HFFc6 (cell line): ENCODE results near the gene SLC2A13. TPM values are rescaled to one million over a fixed set of nuclear protein-coding genes. Genes with fewer than 3 reads are reported as not detected.
A peak's percentile ranks its signal among the peaks of the same experiment; 100 is the strongest.

Experiments used
- DNase-seq: peaks from one replicate; pipeline ENCODE4 v3.0.0-alpha.2; 2018
- H3K27ac Mint-ChIP-seq: 2 replicates; pipeline ENCODE4 v1.8.0; 2020; ENCODE audit warnings: mild to moderate bottlenecking, mixed read lengths
- H3K27me3 Mint-ChIP-seq: 2 replicates; pipeline ENCODE4 v1.8.0; 2021; ENCODE audit warnings: mild to moderate bottlenecking, moderate library complexity, mixed read lengths; ENCODE audit not compliant: insufficient read depth
- H3K36me3 Mint-ChIP-seq: 2 replicates; pipeline ENCODE4 v1.8.0; 2021; ENCODE audit warnings: low read depth, mixed read lengths
- H3K4me1 Mint-ChIP-seq: 2 replicates; pipeline ENCODE4 v1.8.0; 2020; ENCODE audit warnings: low read depth, mixed read lengths
- H3K4me3 Mint-ChIP-seq: 2 replicates; pipeline ENCODE4 v1.8.0; 2020; ENCODE audit warnings: mild to moderate bottlenecking, moderate library complexity, mixed read lengths
- H3K9me3 Mint-ChIP-seq: 2 replicates; pipeline ENCODE4 v1.8.0; 2020; ENCODE audit warnings: mild to moderate bottlenecking, mixed read lengths
- total RNA-seq, 6 experiments: library from RNA; stranded (reverse); fragmentation: NEBNext Ultra II Directional; extraction: Animal tissue kit (Norgen Biotek cat#: 25700); gene quantifications; 2 replicates in 1 of 6; 3 replicates in 5 of 6; pipeline ENCODE4 v1.2.3, GENCODE V29; 2021
- TF ChIP-seq, protein P1 (sequence below): fragments of 200-600 bp; sonication (generic); IDR thresholded peaks from 2 replicates; pipeline ENCODE4 v1.5.0; 2021; ENCODE audit warnings: antibody characterized with exemption, mild to moderate bottlenecking

SLC2A13 gene
- total RNA-seq, 6 experiments from 2014 or later: 2.3 to 3.3 (median 2.9) TPM

DNA sequence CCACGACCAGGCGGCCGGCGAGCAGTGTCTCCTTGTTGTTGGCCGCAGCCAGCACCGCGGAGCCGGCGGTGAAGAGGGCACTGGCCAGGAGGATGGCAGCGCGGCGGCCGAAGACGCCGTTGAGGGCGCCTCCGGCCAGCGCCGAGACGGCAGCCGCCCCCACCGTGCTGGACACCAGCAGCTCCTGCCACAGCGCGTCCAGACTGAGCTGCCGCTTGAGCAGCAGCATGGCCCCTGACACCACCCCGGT lies 691 bp downstream of the SLC2A13 start:
- no peaks in the 10 kb centered on the region for H3K36me3 Mint-ChIP-seq
- TF ChIP-seq, protein P1, sequence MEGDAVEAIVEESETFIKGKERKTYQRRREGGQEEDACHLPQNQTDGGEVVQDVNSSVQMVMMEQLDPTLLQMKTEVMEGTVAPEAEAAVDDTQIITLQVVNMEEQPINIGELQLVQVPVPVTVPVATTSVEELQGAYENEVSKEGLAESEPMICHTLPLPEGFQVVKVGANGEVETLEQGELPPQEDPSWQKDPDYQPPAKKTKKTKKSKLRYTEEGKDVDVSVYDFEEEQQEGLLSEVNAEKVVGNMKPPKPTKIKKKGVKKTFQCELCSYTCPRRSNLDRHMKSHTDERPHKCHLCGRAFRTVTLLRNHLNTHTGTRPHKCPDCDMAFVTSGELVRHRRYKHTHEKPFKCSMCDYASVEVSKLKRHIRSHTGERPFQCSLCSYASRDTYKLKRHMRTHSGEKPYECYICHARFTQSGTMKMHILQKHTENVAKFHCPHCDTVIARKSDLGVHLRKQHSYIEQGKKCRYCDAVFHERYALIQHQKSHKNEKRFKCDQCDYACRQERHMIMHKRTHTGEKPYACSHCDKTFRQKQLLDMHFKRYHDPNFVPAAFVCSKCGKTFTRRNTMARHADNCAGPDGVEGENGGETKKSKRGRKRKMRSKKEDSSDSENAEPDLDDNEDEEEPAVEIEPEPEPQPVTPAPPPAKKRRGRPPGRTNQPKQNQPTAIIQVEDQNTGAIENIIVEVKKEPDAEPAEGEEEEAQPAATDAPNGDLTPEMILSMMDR: no peak
- H3K27me3 Mint-ChIP-seq: peaks cover 7% of the 10 kb centered on the region
- no peak overlapping the region for H3K27ac Mint-ChIP-seq
- no peaks in the 10 kb centered on the region for H3K9me3 Mint-ChIP-seq
- no peak for DNase-seq
- peaks cover 27% of the 10 kb centered on the region for H3K4me1 Mint-ChIP-seq
- peak overlapping the region; percentile 76 for H3K4me3 Mint-ChIP-seq

DNA sequence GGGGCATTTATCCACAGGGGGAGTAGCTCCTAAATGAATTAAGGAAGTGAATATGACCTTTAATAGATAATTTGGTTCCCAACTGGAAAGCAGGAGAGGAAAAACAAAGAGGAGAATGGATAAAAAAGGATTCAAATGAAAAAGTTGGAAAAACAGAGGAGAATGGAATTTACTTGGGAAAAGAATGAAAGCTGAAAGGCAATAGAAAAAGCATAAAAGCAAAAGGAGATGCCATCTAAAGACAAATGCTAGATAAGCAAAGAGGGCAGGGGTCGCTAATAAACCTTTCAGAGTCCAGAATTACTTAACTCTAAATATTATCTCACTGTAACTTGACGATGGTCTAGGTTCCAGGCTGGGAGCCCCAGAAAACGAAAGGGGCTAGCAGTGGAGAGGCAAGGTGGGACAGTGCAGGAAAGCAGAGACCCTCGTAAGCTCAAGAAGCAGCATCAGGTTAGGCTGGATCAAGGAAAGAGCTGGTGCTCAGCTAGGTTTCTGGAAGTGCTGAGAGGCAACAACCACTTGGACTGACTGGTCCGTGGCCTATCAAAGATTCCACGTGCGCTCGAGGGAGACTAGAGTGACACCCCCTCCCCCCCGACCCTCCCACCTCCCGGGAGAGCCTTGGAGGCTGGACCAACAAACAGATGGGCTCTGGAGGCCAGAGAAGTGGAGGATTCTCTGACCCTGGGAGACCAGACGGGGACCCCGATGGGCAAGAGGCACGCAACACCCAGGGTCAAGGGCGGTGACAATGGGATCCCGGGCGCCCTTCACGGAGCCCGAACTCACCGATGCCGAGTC lies 1.2 kb downstream of the SLC2A13 start:
- Mint-ChIP-seq H3K27ac (no peak overlapping the region; the same call in 1 of the 2 replicates), H3K4me1 (peaks cover 27% of the 10 kb centered on the region), H3K36me3 (no peaks in the 10 kb centered on the region), H3K4me3 (peak overlapping the region; percentile 76), H3K9me3 (no peaks in the 10 kb centered on the region), H3K27me3 (peaks cover 7% of the 10 kb centered on the region)
- TF ChIP-seq, protein P1: no peak
- DNase-seq: no peak

DNA sequence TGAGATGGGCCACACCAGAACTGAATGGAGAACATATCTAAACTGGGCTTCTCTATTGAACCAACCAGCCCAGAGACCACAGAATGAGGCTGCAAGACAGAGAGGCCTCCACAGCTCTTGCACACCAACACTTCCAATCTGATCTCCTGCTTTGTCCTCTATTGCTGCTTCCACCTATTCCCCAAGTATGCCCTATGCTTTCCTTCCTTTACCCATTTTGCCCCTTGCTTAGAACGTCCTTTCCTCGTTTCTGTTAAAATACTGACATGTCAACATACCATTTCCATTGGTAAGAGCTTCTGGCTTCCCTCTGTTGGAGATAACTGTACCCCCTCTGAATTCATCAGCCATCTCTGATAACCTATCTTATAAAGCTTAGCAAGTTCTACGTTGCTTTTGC lies 2.8 kb downstream of the SLC2A13 start:
- Mint-ChIP-seq H3K4me1 (peaks cover 27% of the 10 kb centered on the region), H3K27ac (no peak overlapping the region), H3K36me3 (no peaks in the 10 kb centered on the region), H3K27me3 (peaks cover 2% of the 10 kb centered on the region; the same call in 1 of the 2 replicates), H3K4me3 (no peak overlapping the region), H3K9me3 (no peaks in the 10 kb centered on the region)
- TF ChIP-seq, protein P1: no peak
- DNase-seq: no peak

DNA sequence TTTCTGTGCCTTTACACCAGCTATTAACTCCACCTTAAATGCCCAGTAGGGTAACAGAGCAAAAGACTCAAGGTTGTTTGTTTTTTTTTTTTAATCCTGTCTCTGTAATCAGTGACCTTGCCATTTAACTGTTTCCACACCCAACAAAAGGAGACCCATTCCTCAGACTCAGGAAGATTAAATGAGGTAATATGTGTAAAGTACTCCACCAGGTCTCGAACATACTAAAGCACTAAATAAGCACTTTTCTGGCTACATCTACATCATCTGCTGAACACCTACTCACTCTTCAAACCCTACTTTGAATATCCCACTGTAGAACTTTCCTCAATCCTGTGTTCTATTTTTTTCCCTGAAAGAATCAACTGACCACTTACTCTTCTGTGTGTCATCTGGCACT lies 4.1 kb downstream of the SLC2A13 start:
- peaks cover 18% of the 10 kb centered on the region for H3K4me1 Mint-ChIP-seq

DNA sequence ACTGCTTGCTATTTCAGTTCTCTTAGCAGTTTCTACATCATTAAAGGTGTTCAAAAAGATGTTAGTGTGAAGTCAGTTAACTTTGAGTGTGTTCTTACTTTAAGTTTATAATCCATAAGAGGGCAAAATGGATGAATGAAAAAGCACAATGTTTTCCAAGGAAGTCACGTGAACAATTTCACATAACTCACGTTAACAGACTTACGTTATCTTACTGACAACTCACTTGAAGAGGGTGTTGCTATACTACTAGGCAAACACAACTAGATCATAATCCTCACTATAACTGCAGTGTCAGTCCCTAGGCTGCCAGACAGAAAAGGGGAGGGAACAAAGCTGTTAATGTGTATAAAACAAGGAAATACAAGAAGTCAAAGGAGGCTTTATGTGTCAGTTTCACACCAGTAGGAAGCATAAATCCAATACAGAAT lies 6.4 kb downstream of the SLC2A13 start:
- Mint-ChIP-seq H3K27me3 (no peaks in the 10 kb centered on the region), H3K4me1 (peaks cover 9% of the 10 kb centered on the region), H3K36me3 (no peaks in the 10 kb centered on the region), H3K27ac (no peak overlapping the region), H3K9me3 (no peaks in the 10 kb centered on the region), H3K4me3 (no peak overlapping the region)
- no peak for DNase-seq
- TF ChIP-seq, protein P1: no peak

More for the DNA sequence above, 4.1 kb downstream of the SLC2A13 start:
- no peaks in the 10 kb centered on the region for H3K36me3 Mint-ChIP-seq
- TF ChIP-seq, protein P1: no peak
- no peak for DNase-seq
- no peak overlapping the region for H3K27ac Mint-ChIP-seq
- no peak overlapping the region for H3K4me3 Mint-ChIP-seq
- H3K9me3 Mint-ChIP-seq: no peaks in the 10 kb centered on the region
- H3K27me3 Mint-ChIP-seq: peaks cover 2% of the 10 kb centered on the region; the same call in 1 of the 2 replicates
